Loucy (cell line): Measurements from ENCODE around the gene OR56A5.

Experiments
- H2AFZ ChIP-seq: fragments of 200-600 bp; sonication (generic); 2 replicates; pipeline ENCODE4 v1.6.0; 2016; ENCODE audit warnings: antibody characterized with exemption, mild to moderate bottlenecking, low read length, moderate library complexity
- H3F3A ChIP-seq: fragments of 200-600 bp; 2 replicates; pipeline ENCODE4 v1.6.0; 2016; ENCODE audit warnings: antibody characterized with exemption, low read depth, mild to moderate bottlenecking
- H3K27me3 ChIP-seq: fragments of 200-600 bp; sonication (generic); 2 replicates; pipeline ENCODE4 v1.6.1; 2014; ENCODE audit warnings: low read length, mild to moderate bottlenecking; ENCODE audit not compliant: insufficient read depth, poor library complexity, severe bottlenecking
- H3K36me3 ChIP-seq: fragments of 200-600 bp; sonication (generic); 2 replicates; pipeline ENCODE4 v1.6.1; 2016; ENCODE audit warnings: low read length; ENCODE audit not compliant: insufficient read depth
- H3K4me1 ChIP-seq: fragments of 200-600 bp; sonication (generic); 2 replicates; pipeline ENCODE4 v1.5.1; 2014; ENCODE audit warnings: low read length, mild to moderate bottlenecking; ENCODE audit not compliant: insufficient read depth, poor library complexity, severe bottlenecking
- H3K4me2 ChIP-seq: fragments of 200-600 bp; sonication (generic); 2 replicates; pipeline ENCODE4 v1.6.0; 2014; ENCODE audit warnings: antibody characterized with exemption, low read length, low read depth, mild to moderate bottlenecking; ENCODE audit not compliant: poor library complexity, severe bottlenecking
- H3K4me3 ChIP-seq: fragments of 200-600 bp; sonication (generic); 2 replicates; pipeline ENCODE4 v1.5.1; 2014; ENCODE audit warnings: low read length, mild to moderate bottlenecking, mixed read lengths; ENCODE audit not compliant: poor library complexity, severe bottlenecking
- H3K79me2 ChIP-seq: fragments of 200-600 bp; sonication (generic); 2 replicates; pipeline ENCODE4 v1.6.1; 2014; ENCODE audit warnings: low read length; ENCODE audit not compliant: insufficient read depth
- H3K9ac ChIP-seq: fragments of 200-600 bp; sonication (generic); 2 replicates; pipeline ENCODE4 v1.6.0; 2014; ENCODE audit warnings: mild to moderate bottlenecking, low read depth, low read length, moderate library complexity; ENCODE audit not compliant: poor library complexity, severe bottlenecking
- H3K9me2 ChIP-seq: fragments of 200-600 bp; sonication (generic); replicated peaks from 2 replicates; pipeline ENCODE4 v1.6.1; 2016; ENCODE audit warnings: low read depth, low read length, mixed read lengths
- H3K9me3 ChIP-seq: fragments of 200-600 bp; sonication (generic); 2 replicates; pipeline ENCODE4 v1.6.1; 2014; ENCODE audit warnings: mild to moderate bottlenecking, antibody characterized with exemption, low read length, low read depth; ENCODE audit not compliant: insufficient read depth
- H4K20me1 ChIP-seq: fragments of 200-600 bp; sonication (generic); 2 replicates; pipeline ENCODE4 v1.6.0; 2014; ENCODE audit warnings: antibody characterized with exemption, low read length, mild to moderate bottlenecking; ENCODE audit not compliant: insufficient read depth, poor library complexity, severe bottlenecking
- CTCF ChIP-seq: fragments of 200-600 bp; sonication (generic); conservative IDR thresholded peaks from 2 replicates; pipeline ENCODE4 v1.5.1; 2014; ENCODE audit warnings: mild to moderate bottlenecking, antibody characterized with exemption, low read length
- EZH2phosphoT487 ChIP-seq: fragments of 200-600 bp; IDR thresholded peaks from 2 replicates; pipeline ENCODE4 v1.6.1; 2018; ENCODE audit warnings: antibody characterized with exemption, mild to moderate bottlenecking, moderate library complexity, borderline replicate concordance

OR56A5 gene

DNA sequence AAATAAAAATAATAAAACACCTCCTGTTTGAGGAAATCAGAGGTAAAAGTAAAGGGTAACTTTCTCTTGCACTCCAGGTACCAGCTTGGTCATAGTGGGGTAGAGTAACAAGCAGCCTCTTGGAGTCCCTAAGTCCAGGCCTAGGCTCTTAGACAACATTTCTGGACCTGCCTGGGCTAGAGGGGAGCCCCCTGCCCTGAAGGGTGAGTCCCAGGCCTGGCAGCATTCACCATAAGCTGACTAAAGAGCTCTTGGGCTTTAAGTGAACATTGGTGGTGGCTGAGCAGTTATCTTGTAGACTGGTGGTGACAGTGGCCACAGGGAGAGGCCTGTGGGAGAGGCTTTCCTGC lies 44.9 kb downstream of the OR56A5 start:
- no peaks in the 10 kb centered on the region for H3K36me3 ChIP-seq
- no peak overlapping the region for H3K4me2 ChIP-seq
- H3K9me2 ChIP-seq: no peaks in the 10 kb centered on the region
- H3F3A ChIP-seq: no peaks in the 10 kb centered on the region
- no peaks in the 10 kb centered on the region for H3K79me2 ChIP-seq
- TF ChIP-seq EZH2phosphoT487: no peak
- no peak for TF ChIP-seq CTCF
- H2AFZ ChIP-seq: no peak overlapping the region
- H3K4me3 ChIP-seq: no peak overlapping the region
- H4K20me1 ChIP-seq: no peaks in the 10 kb centered on the region
- no peaks in the 10 kb centered on the region for H3K27me3 ChIP-seq
- no peaks in the 10 kb centered on the region for H3K9me3 ChIP-seq
- no peak overlapping the region for H3K9ac ChIP-seq
- H3K4me1 ChIP-seq: no peaks in the 10 kb centered on the region

DNA sequence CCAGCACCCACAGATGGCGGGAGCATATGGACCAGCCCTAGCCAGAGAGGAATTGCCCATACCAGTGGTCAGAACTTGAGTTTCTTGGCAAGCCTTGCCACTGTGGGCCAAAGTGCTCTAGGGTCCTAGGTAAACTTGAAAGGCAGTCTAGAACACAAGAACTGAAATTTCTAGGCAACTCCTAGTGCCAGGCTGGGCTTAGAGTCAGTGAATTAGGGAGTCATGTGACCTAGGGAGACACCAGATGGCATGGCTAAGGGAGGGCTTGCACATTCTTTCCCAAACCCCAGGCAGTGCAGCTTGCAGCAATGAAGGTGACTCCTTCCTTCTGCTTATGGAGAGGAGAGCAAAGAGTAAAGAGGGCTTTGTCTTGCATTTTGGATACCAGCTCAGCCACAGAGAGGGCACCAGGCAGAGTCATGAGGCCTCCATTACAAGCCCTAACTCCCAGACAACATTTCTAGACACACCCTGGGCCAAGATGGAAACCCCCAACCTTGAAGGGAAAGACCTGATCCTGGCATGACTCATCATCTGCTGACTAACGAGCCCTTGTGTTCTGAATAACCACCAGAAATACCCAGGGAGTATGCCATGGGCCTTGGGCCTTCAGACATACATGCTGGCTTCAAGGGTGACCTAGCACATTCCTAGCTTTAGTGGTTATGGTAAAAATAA lies 45.4 kb downstream of the OR56A5 start:
- no peaks in the 10 kb centered on the region for H3K36me3 ChIP-seq
- H4K20me1 ChIP-seq: no peaks in the 10 kb centered on the region
- H3K4me3 ChIP-seq: no peak overlapping the region
- no peak overlapping the region for H2AFZ ChIP-seq
- H3K9ac ChIP-seq: no peak overlapping the region
- no peaks in the 10 kb centered on the region for H3F3A ChIP-seq
- H3K9me3 ChIP-seq: no peaks in the 10 kb centered on the region
- H3K4me2 ChIP-seq: no peak overlapping the region
- TF ChIP-seq EZH2phosphoT487: no peak
- TF ChIP-seq CTCF: no peak
- no peaks in the 10 kb centered on the region for H3K79me2 ChIP-seq
- H3K4me1 ChIP-seq: no peaks in the 10 kb centered on the region
- H3K27me3 ChIP-seq: no peaks in the 10 kb centered on the region
- H3K9me2 ChIP-seq: no peaks in the 10 kb centered on the region
